NCI-H1694 treated with DMSO at 0.1 percent for 48 hours (cell line): ENCODE measurements around the gene GRIFIN.

Experiments used
- DNase-seq: peaks from one replicate; lab custom pipeline; 2025; lab: John Stamatoyannopoulos, UW

GRIFIN gene

GRCh38 chr7:2512713-2513112 is 36.5 kb upstream of the GRIFIN start:
- no peak for DNase-seq

GRCh38 chr7:2512179-2512661 is 36.0 kb upstream of the GRIFIN start:
- DNase-seq = no peak

GRCh38 chr7:2511769-2512168 is 35.6 kb upstream of the GRIFIN start:
- DNase-seq = no peak

GRCh38 chr7:2510909-2511768 is 34.9 kb upstream of the GRIFIN start:
- DNase-seq = peak; percentile 29

GRCh38 chr7:2510130-2510776 is 34.1 kb upstream of the GRIFIN start:
- no peak for DNase-seq

GRCh38 chr7:2509298-2509906 is 33.2 kb upstream of the GRIFIN start:
- DNase-seq = no peak

- no peak for DNase-seq
Measured at GRCh38 chr7:2508327-2509215, 32.4 kb upstream of the GRIFIN start.

- DNase-seq = no peak
Measured at GRCh38 chr7:2507917-2508306, 31.7 kb upstream of the GRIFIN start.

- DNase-seq = no peak
Measured at GRCh38 chr7:2507208-2507916, 31.2 kb upstream of the GRIFIN start.

- DNase-seq = no peak
Measured at GRCh38 chr7:2505401-2505800, 29.2 kb upstream of the GRIFIN start.

GRCh38 chr7:2504889-2505375 is 28.7 kb upstream of the GRIFIN start:
- no peak for DNase-seq

GRCh38 chr7:2504128-2504888 is 28.1 kb upstream of the GRIFIN start:
- no peak for DNase-seq

GRCh38 chr7:2503056-2503941 is 27.1 kb upstream of the GRIFIN start:
- no peak for DNase-seq

- DNase-seq = no peak
Measured at GRCh38 chr7:2502647-2502966, 26.4 kb upstream of the GRIFIN start.

GRCh38 chr7:2501947-2502646 is 25.9 kb upstream of the GRIFIN start:
- no peak for DNase-seq

GRCh38 chr7:2500701-2501100 is 24.5 kb upstream of the GRIFIN start:
- no peak for DNase-seq

- DNase-seq = no peak
Measured at GRCh38 chr7:2499719-2500430, 23.7 kb upstream of the GRIFIN start.

- DNase-seq = no peak
Measured at GRCh38 chr7:2499181-2499580, 23.0 kb upstream of the GRIFIN start.
